Spleen (tissue), 11 donors: ENCODE measurements around the gene SLCO4A1. TPM values are rescaled to one million over a fixed set of nuclear protein-coding genes. Genes with fewer than 3 reads are reported as not detected.

Source experiments
- DNase-seq: peaks from one replicate; pipeline ENCODE4 v3.0.0-alpha.2; 2020
- H3K27ac ChIP-seq, 8 donors: fragments of 200-600 bp; sonication (generic) in 7 of 8; 1 replicate in 4 of 8; 2 replicates in 4 of 8; pipeline versions ENCODE4 v1.5.0 to v1.8.0; 2016 to 2021; ENCODE audit warnings: inconsistent platforms in 4 of 8, mild to moderate bottlenecking in 4 of 8, moderate library complexity in 1 of 8
- H3K27me3 ChIP-seq, 7 donors: fragments of 200-600 bp; sonication (generic) in 6 of 7; replicated peaks in 1 of 7; 1 replicate in 4 of 7; 2 replicates in 3 of 7; pipeline versions ENCODE4 v1.5.0 to v1.8.0; 2016 to 2021; ENCODE audit warnings: inconsistent platforms in 3 of 7, mild to moderate bottlenecking in 1 of 7
- H3K36me3 ChIP-seq, 6 donors: fragments of 200-600 bp; sonication (generic) in 5 of 6; 1 replicate in 4 of 6; 2 replicates in 2 of 6; pipeline versions ENCODE4 v1.5.0 to v1.8.0; 2016 to 2021; ENCODE audit warnings: inconsistent platforms in 2 of 6
- H3K4me1 ChIP-seq, 6 donors: fragments of 200-600 bp; sonication (generic) in 5 of 6; 1 replicate in 3 of 6; 2 replicates in 3 of 6; pipeline versions ENCODE4 v1.5.0 to v1.8.0; 2016 to 2021; ENCODE audit warnings: inconsistent platforms in 3 of 6
- H3K4me3 ChIP-seq, 8 donors: fragments of 200-600 bp; sonication (generic) in 7 of 8; 1 replicate in 4 of 8; 2 replicates in 4 of 8; pipeline versions ENCODE4 v1.5.0 to v1.8.0; 2016 to 2021; ENCODE audit warnings: inconsistent platforms in 4 of 8, mild to moderate bottlenecking in 4 of 8, moderate library complexity in 2 of 8
- H3K9me3 ChIP-seq, 8 donors: fragments of 200-600 bp; sonication (generic) in 7 of 8; 1 replicate in 4 of 8; 2 replicates in 4 of 8; pipeline versions ENCODE4 v1.5.0 to v1.8.0; 2016 to 2021; ENCODE audit warnings: inconsistent platforms in 4 of 8
- CTCF ChIP-seq, 11 experiments: fragments of 200-600 bp in 7 of 11; fragments of 450-650 bp in 4 of 11; sonication (generic) in 4 of 11; IDR thresholded peaks in 8 of 11; conservative IDR thresholded peaks in 3 of 11; 1 replicate in 7 of 11; 2 replicates in 4 of 11; pipeline versions ENCODE4 v1.4.0 to v1.8.0; 2016 to 2021; ENCODE audit warnings: antibody characterized with exemption in 11 of 11, inconsistent platforms in 4 of 11, mild to moderate bottlenecking in 1 of 11
- POLR2A ChIP-seq, 3 donors: fragments of 450-650 bp; IDR thresholded peaks; one replicate each; pipeline ENCODE4 v1.5.1; 2017; ENCODE audit warnings: antibody characterized with exemption in 3 of 3, mild to moderate bottlenecking in 1 of 3
- POLR2AphosphoS5 ChIP-seq, 3 donors: sonication (generic); formaldehyde crosslinking; IDR thresholded peaks; one replicate each; pipeline ENCODE4 v1.5.1; 2017; ENCODE audit warnings: antibody characterized with exemption in 3 of 3
- WGBS, 5 donors: extraction: QIAGEN DNeasy Blood & Tissue Kit in 3 of 5; methylation state at CpG; one replicate each; pipeline versions ENCODE4 v1.1.5 to v1.1.7; 2013 to 2018; 5-methylcytosine and 5-hydroxymethylcytosine counted together
- intact Hi-C: fragments of 100-400 bp; cut with DNase I; formaldehyde crosslinking; loops from one replicate; pipeline ENCODE4 v1.15.0; 2023; ENCODE audit warnings: low total_unique reads
- polyA plus RNA-seq, 3 donors: library from polyadenylated mRNA; stranded (reverse); fragments of 200-250 nt; gene quantifications; one replicate each; pipeline ENCODE4 v1.2.1, GENCODE V29; 2013
- total RNA-seq, 7 donors: library from RNA; depleted of rRNA in 3 of 7; stranded (reverse); fragments of >200 nt in 3 of 7; fragmentation: NEBNext Ultra II Directional in 4 of 7; extraction: Animal tissue kit (Norgen Biotek cat#: 25700) in 4 of 7; gene quantifications; one replicate each; pipeline versions ENCODE4 v1.1.0 to v1.2.1, GENCODE V29; 2016 to 2021
- donor health status: healthy with polysubstance abuse.
- donor health status: DM: no; HTN: no; CAD: no; lungs with moderate emphysema.
- donor health status: DM: no; HTN: no; CAD: no.
- donor health status: Bipolar disorder and iron deficiency.
- donor health status: healthy.
- donor health status: DM: no; HTN: no; CAD: no.
- donor health status: DM: yes; HTN: yes; CAD: no.

Gene SLCO4A1
- total and polyA plus RNA-seq, 10 donors: 2.9 to 16.3 (median 7.0) TPM

GRCh38 chr20:62661647-62662046 is 19.3 kb downstream of the SLCO4A1 start:
- H3K27ac ChIP-seq: no peak overlapping the region
- intact Hi-C loops: no loop called here
- 82 to 97% (median 91%) methylated on average over 7 to 11 of the region's 11 CpGs for WGBS, 5 donors
- no peak for TF ChIP-seq CTCF (IDR thresholded peaks at IDR 0.05 in 8 of 11, conservative IDR thresholded peaks at IDR 0.05 in 3 of 11)
- no peak for TF ChIP-seq POLR2AphosphoS5 (IDR thresholded peaks at IDR 0.05)
- no peak for TF ChIP-seq POLR2A (IDR thresholded peaks at IDR 0.05)
- H3K9me3 ChIP-seq: no peaks in the 10 kb centered on the region
- peaks cover 0 to 46% (median 0%) of the 10 kb centered on the region in 6 donors for H3K36me3 ChIP-seq
- no peaks in the 10 kb centered on the region for H3K27me3 ChIP-seq
- no peak overlapping the region for H3K4me3 ChIP-seq
- no peak for DNase-seq
- peaks cover 0 to 18% (median 3%) of the 10 kb centered on the region in 6 donors for H3K4me1 ChIP-seq

DNA sequence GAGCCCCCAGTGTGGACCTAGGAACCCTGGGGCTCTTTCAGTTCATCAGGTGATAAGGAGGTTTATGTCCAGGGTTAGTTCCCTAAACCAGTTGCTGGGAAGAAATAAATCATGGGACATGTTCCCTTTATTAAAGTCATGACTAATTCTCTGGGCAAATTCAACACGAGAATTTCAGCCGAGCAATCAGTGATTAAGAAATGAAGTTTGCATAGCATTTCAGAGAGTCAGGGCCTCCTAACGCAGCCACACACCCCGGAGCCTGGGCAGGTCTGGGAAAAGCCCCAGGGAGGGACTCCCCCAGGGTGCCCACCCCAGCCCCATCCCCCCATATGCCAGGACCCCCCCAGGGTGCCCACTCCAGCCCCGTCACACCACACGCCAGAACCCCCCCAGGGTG is 20.1 kb downstream of the SLCO4A1 start:
- H3K9me3 ChIP-seq: no peaks in the 10 kb centered on the region
- H3K4me1 ChIP-seq: peaks cover 0 to 26% (median 8%) of the 10 kb centered on the region in 6 donors
- no peak overlapping the region for H3K27ac ChIP-seq
- DNase-seq: no peak
- WGBS, 5 donors: 67 to 90% (median 76%) methylated on average over 4 to 6 of the region's 6 CpGs
- TF ChIP-seq POLR2AphosphoS5 (IDR thresholded peaks at IDR 0.05) (no peak), POLR2A (IDR thresholded peaks at IDR 0.05) (no peak), CTCF (IDR thresholded peaks at IDR 0.05 in 8 of 11, conservative IDR thresholded peaks at IDR 0.05 in 3 of 11) (no peak)
- H3K27me3 ChIP-seq: no peaks in the 10 kb centered on the region
- H3K4me3 ChIP-seq: no peak overlapping the region
- intact Hi-C loops: no loop called here
- H3K36me3 ChIP-seq: peaks cover 0 to 38% (median 0%) of the 10 kb centered on the region in 6 donors

DNA sequence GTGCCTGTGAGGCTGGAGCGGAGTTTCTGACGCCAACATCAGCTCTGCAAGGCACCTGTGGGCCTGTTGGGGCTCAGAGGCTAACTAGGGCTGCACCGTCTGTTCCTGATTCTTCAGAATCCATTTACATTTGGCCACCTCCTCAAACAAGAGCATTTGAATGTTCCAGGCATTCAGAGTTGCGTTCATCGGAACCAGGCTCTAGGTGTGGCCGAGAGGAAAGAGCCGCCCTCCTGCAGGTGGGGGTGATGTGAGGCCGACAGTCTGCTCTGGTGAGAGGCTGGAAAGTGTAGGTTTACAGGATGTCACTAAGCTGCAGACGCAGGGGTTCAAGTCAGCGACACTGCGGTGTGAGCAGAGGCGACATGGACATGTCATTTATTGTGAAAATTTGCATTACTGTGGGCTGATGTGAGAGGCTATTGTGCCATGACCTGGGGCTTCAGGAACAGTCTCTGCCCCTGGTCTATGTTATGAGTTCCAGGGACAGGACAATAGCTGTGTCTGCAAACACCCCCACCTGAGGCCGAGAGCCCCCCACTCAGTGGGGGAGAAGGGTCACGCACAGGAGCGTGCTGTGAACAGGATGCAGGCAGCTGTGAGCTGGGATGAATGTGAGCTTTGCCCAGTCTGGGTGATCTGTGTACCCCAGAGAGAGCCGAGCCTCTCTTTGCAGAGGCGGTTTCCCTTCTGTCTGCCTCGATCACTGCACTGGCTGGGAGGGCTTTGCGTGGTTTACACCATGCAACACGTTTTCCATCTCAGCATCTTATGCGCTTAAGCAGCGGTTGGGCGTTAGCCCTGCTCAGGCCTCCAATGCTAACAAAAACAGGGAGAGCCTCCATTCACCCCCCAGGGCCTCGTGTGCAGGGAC is 21.1 kb downstream of the SLCO4A1 start:
- no peaks in the 10 kb centered on the region for H3K9me3 ChIP-seq

More for the DNA sequence above, 21.1 kb downstream of the SLCO4A1 start:
- no peaks in the 10 kb centered on the region for H3K27me3 ChIP-seq
- peaks cover 0 to 36% (median 12%) of the 10 kb centered on the region in 6 donors for H3K4me1 ChIP-seq
- H3K27ac ChIP-seq: no peak overlapping the region
- TF ChIP-seq CTCF (IDR thresholded peaks at IDR 0.05 in 8 of 11, conservative IDR thresholded peaks at IDR 0.05 in 3 of 11): no peak
- TF ChIP-seq POLR2A (IDR thresholded peaks at IDR 0.05): no peak
- no peak for TF ChIP-seq POLR2AphosphoS5 (IDR thresholded peaks at IDR 0.05)
- intact Hi-C loops: no loop called here
- no peak for DNase-seq
- 87 to 94% (median 88%) methylated on average over 18 to 24 of the region's 24 CpGs for WGBS, 5 donors
- H3K36me3 ChIP-seq: peaks cover 0 to 31% (median 0%) of the 10 kb centered on the region in 6 donors
- no peak overlapping the region for H3K4me3 ChIP-seq
